NCI-H2171 treated with DMSO at 0.1 percent for 48 hours (cell line): ENCODE results near the gene IFIT1.
"Not testable (repeated sequence)": the region's sequence is repeated elsewhere in the genome, so short reads cannot be mapped to it uniquely, and the experiment has no call there.

Experiments
- DNase-seq: peaks from one replicate; lab custom pipeline; 2025; lab: John Stamatoyannopoulos, UW

Gene IFIT1

DNA sequence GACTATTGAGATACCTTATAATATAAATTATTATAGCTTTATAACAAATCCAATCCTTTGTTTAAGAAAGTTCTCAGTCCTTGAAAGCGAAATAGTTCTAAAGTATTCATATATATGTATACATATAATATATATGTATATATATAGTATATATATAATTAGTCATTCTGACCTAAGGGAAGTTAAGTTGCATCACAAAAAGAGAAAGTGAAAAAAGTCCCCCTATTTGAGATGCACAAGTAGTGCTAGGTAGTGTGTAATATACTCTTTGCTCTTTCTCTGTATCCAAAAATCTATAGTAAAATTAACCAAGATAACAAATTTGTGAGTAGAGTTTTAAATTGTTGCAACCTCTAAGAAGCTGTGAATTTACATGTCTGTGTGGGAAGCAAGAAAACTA lies 27.9 kb upstream of the IFIT1 start:
- no peak for DNase-seq

DNA sequence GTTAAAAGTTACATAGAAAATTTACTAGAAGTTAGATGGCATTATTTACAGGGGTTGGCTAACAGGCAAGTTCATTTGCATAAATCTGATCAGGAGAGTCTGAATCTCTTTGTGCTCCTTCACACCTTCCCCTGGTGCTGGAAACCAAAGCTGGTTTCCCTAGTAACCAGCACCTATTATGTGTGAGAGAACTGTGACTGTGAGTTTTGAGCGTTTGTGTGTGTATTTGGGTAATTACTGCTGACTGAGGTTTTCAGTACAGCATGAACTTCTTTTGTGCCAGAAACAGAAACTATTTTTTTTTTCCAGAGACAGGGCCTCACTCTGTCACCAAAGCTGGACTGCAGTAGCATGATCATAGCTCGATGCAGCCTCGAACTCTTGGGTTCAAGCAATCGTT lies 24.9 kb upstream of the IFIT1 start:
- no peak for DNase-seq

DNA sequence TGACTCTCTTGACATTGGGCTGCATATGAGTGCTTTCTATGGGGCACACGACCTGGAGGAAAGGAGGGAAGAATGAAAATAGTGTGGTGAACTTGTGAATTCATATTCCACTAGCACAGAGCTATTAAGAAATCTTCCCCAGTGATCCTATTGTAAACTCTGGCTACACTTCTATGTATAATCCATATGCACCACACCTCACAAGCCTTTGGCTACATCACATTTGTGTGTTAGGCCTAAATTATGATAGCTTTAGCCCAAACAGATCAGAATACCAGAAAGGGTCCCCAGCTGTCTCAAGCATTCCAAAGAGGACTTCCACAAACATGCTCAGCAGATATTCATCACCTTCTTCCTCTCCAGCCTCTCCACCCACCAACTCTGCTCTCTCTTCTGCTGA lies 24.3 kb upstream of the IFIT1 start:
- no peak for DNase-seq

DNA sequence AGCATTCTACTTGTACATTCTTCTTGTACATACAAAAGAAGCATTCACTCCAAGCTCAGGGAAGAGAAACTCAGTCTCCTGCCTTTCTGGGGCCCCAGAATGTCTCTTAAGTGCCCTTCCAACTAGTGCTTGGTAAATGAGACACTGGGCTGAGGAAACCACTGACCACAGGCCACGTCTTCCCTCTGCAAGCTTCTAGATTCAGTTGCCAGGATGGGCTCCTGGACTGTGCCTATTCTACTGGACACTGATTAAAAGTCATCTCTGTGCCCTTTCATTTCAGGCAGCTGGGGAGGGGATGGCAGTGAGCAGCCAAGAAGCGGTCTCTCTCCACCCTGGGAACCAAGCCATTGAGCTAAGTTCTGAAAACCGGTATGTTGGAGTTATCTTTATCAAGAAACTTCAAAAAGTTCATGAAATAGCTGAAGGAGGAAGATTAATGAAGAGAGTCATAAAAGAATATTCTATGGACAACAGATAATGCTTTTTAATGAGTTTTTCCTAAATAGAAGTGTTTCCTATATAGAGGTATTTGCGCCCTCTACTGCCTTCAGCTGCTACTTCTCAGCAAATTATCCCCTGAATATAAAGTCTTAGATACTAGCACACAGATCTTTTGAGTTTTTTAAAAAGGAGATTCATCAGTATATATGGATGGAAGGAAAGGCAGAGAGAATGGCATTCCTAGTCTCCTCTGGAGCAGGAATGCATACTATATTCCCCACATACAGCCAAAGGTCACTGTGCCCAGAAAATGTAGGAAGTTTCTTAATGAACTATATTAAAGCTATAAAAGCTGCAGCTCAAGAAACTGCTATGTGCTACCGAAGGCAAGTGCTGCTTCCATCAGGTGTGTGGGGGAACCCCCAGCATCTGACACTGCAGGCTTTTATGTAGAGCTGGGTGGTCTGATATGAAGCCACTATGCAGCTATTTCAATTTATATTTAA lies 23.0 kb upstream of the IFIT1 start:
- DNase-seq = no peak

DNA sequence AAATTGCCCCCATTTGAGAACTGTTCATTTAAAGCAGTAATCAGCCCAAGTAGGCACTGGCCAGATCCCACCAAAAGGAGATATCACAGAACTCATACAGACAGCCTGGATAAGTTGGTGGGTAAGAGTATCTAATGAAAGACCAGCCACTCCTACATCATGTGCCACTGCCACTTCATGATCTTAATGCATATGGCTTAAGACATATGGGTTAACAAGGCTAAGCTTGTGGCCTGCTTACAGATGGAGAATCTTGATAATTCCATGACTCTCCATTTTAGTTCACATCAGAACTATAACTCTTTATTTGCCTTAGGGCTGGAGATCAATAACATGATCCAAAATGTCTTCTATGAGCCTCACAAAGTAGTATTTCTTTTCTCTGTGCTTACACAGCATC lies 21.3 kb upstream of the IFIT1 start:
- no peak for DNase-seq

DNA sequence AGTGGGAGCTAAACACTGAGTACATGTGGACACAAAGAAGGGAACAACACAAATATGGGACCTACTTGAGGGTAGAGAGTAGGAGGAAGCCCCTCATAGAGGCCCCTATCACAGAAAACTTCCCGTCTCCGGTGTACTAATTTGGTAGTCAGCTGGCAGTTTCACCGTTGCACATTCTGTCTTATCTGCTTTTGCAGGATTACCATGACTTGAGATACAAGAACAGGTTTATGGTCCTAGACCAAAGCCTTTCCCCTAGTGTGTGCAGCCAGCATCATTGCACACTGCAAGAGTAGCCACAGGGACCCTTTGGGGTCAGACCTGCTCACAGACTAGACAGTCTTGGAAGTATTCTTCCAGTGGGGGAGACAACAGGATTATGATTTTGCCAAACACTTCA lies 20.4 kb upstream of the IFIT1 start:
- DNase-seq = no peak

DNA sequence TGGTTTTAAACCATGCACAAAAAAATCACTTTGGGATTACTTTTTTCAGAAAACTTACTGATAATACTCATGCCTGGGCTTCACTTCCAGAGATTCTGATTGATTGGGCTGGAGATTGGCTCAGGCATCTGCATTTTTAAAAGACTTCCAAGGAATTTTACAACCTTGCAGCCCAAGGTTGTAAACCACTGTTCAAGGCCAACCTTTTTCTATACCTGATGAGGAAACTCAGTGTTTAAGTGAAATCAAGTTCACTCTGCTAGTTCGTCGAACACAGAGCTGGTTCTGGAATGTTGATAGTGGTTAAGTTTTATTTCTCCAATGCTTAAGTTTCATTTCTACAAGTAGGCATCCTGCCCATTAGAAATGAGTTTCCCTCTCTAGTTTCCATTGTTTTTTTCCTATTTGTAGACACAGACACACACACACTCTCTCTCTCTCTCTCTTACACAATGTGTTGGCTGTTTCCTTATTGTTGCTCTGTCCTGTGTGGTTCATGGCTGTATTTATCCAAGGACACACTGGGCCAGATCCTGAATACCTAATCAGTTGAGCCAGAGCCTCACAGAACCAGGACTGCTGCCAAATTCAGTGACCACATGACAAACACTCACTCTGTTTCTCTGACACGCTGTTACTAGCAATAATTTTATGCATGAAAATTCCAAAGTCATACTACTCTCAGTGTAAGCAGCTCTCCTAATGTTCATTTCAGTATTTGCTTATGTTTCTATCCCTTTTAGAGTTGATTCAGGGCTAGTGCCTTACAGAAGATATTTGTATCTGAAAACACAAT lies 18.3 kb upstream of the IFIT1 start:
- no peak for DNase-seq

DNA sequence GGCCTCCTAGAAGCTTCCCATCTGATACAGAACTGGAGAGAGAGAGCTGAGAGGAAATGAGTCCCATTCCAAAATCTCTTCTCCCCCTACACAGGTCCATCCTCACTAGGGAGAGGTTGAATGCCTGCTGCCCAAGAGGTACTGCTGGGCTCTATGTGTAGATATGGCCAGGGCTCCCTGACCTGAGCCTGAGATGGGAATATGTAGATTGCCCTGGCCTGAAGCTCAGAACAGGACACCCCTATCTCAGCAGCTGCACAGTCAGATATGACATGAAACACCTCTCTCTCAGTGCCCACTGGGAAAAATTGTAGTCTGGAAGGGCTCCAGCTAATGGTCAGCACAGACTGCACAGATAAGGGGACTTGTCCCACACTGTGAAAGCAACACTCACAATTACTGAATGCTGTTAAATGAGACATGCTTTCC lies 17.7 kb upstream of the IFIT1 start:
- no peak for DNase-seq

DNA sequence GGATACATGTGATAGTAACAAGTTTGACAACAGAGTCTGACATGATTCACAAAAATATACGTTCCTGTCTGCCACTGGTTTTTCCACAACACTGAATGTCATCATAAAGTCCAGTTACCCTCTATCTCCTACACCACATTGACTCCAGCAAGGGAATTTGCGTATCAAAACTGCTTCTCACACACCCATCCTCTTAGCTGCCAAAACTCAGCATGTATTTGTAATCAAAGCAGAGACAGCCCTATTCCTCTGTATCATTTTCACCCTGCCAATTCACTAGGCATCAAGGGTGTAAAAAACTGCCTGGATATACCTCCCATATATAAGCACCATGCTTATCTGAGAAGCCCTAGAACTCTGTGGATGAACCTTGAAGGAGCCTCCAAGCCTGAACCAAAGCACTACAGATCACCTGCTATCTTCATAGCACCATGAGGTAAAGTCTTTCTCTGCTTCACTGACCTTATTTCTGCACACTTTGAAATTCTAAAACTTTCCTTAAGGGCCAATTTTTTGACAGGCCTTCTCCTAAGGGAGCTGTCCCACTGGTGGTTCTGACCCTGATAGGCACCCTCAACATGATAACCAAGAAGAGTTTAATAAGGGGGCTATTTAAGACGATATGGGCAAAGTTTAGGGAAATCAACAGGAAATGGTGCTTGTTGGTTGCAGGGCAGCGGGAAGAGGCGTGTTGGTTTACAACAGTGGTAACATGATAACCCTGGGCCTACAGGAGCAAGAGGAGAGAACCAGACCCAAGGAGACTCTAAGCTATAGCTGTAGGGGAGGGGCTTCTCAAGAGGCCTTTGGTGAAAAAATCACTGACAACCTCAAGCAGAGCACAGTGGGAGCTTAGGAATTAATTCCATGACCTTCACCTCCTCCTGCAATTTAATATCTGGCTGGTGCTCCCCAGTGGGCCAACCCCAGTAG lies 14.5 kb upstream of the IFIT1 start, which contains the start of gene IFIT1B:
IFIT1B (plus strand) TSS at position 352 of the 933 bp plus-strand sequence; CDS start at position 432, 80 bp downstream.
- no peak for DNase-seq

DNA sequence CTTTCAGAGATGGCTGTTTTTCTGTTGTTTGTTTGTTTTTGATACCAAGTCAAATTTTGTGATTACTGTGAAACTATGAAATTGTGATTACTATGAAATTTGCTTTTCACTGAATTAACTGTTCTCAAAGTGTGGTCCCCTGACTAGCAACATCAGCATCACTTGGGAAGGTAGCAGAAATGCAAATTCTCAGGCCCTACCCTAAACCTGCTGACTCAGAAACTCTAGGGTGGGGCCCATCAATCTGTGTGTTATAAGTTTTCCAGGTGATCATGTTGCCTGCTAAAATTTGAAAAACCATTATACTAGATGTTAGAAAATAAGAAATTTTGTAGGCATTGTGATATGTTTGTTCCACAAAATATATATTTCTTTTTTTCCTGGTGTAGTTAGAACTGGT lies 13.3 kb upstream of the IFIT1 start:
- no peak for DNase-seq

DNA sequence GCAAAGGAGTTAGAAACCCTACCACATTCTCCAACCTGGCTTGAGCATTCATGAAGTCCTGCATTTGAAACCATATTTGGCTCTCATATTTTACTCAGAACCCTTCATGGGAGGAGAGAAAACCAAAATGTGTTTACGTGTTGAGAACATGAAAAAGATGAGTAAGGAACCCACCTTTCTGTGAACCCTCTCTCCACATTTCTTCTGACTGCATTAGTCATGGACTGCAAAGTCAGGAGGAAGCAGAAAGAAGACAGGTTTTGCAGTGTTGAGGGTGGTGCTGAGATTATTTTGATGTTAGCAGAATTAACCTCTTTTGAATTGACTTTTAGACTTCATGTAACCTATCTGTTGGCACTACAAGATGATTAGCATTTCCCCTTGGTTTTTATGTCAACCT lies 9.7 kb upstream of the IFIT1 start:
- no peak for DNase-seq

DNA sequence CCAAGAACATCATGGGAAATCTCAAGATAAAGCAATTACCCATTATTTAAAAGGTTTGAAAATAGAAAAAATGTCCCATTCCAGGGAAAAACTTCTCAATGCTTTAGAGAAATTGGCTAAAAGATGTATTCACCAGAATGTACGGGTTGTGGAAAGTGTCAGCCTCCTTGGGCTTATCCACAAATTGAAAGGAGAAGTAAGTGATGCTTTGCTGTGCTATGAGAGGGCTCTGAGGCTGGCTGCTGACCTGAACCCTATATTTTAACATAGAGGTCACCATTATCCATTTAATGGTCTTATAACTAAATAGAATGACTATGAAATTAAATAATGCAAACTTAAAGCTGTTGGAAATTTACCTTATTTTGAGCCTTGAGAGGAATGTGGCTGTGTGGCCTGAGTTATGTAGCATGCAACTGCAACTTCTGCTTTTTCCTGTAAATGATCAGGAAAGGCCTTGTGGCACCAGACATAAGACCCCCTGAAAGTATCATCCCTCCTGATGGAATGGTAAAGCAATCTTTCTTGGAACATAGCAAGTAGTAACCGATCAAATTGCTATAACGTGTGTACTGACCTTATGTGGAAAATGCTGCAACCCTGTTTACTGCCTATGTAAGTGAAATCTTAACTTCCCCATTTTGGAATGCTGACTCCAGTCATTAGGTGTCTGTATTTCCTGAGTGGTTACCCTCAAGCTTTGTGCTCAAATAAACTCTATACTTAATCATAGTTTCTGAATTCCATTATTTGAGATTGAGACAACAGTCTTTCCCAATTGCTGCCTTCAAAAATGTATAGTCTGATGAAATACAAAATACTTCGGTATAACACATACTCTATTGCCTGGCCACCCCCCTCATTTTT lies 7.7 kb upstream of the IFIT1 start:
- no peak for DNase-seq

DNA sequence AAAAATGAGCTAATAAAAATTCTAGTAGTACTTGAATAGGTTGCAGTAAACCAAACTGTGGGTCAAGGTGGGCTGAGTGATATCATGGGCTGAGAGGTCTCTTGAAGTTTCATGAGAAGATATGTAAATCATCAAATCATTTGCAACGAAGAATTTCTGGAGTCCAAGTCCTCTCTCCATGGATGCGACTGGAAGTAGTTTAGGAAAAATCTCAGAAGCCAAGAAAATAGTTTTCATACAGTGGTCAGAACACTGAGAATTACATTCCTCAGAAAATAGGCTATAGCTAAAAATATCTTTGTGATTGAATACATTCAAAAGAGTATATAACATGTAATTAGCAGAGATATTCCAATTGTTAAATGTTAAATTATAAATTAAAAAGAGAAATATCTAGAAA lies 3.6 kb upstream of the IFIT1 start:
- DNase-seq = no peak

DNA sequence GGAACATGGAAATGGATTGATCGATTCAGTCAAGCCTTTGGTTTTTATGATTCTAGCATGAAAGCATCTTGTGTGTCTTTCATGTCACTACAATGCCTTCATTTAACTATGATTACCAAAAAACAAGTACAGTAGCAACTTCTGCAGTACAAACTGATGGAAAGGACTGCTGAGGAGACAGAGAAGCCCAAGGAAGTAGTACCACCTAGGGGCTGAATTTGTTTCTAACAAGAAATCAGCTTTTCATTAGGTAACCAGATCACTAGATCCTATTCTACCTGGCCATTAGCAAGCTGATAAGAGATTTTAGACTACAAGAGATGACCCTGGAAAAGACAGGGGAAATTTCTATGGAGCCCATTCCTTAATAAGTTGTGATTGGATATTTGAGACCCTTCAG lies 3.2 kb upstream of the IFIT1 start:
- DNase-seq = no peak

DNA sequence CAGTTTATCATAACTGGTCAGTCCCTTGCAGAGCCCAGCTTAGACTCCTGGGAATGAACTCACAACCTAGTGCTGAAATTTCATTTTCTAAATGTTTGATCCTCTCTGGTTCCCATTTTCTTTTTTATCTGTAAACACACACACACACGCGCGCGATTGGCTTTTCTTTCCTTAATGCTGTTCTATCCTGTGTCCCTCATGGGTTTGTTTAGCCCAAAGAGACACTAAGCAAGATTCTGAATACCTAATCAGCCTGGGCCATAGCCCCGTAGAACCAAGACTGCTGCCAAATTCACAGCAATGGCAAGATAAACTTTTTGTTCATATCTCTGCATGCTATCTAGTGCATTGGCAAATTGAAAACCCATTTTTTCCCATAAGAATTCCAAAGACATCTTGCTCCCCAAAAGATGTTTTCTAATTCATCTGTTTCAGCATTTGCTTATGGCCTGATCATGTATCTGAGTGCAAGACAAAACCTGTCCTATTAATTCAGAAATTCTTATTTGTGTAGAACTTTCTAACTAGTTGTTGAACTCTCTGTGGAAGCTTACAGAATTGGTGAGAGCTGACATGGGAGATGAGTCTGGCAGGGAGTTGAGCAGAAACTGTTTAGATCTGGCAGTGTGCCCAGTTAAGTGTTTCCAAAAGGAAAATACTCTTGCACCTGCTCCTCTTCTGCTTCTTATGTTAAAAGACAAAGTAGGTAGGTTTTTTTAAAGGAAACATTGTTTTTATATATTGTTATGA lies 1.8 kb upstream of the IFIT1 start:
- peak; percentile 11 for DNase-seq

DNA sequence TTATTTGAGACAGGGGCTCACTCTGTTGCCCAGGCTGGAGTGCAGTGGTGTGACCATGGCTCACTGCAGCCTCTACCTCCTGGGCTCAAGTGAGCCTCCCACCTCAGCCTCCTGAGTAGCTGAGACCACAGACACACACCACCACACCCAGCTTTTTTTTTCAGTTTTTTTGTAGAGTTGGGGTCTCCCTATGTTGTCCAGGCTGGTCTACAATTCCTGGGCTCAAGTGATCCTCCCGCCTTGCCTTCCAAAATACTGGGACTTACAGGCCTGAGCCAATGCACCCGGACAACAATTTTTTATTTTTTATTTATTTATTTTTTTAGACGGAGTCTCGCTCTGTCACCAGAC lies 1.2 kb upstream of the IFIT1 start:
- not testable (repeated sequence) for DNase-seq

DNA sequence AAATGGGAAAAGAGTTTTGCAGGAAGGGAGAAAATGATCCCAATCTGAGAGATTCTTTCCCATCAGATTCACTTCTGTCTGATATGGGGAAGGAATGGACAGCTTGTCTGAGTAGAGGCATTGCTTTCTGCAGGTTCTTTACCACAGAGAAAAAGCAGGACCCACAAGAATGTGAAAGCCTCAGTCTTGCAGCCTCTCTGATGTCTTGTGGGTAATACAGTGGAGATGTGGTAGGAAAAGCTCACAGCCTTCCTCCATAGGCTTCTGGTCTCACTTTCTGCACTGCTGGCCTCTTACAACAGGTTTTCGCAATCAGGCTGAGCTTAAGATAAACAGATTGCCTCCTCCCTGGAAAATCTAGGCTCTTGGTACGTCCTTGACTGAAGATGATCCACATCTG lies 551 bp downstream of the IFIT1 start:
- no peak for DNase-seq

DNA sequence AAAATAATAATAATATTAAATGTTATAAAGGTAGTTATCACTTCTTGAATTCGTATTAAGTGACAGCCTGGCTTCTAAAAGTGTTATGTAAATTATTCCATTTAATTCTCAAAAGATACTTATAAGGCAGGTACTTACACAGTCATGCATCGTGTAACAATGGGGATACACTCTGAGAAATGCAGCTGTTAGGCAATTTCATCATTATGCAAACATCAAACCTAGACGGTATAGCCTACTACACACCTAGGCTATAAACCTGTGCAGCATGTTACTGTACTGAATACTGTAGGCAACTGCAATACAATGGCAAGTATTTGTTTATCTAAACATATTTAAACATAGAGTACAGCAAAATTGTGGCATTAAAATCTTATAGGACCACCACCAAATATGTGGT lies 1.5 kb downstream of the IFIT1 start:
- DNase-seq = no peak

DNA sequence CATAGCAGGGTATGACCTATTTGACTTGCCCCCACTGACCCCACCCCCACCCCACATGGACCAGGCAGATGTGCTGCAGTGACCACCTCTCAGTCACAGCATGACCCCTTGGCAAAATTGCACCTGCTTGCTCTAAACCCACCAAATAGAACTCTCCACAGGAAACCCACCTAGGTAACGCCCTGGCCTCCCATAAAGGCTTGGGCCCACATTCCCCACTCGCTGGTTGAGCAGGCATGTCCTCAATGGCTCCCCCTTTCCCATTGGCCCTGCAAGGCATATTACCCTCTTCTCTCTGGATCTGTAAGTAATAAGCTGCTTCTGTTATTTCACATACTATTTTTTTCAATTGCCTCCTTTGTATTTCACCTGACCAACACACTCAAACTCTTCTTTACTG lies 2.7 kb downstream of the IFIT1 start:
- DNase-seq = no peak

DNA sequence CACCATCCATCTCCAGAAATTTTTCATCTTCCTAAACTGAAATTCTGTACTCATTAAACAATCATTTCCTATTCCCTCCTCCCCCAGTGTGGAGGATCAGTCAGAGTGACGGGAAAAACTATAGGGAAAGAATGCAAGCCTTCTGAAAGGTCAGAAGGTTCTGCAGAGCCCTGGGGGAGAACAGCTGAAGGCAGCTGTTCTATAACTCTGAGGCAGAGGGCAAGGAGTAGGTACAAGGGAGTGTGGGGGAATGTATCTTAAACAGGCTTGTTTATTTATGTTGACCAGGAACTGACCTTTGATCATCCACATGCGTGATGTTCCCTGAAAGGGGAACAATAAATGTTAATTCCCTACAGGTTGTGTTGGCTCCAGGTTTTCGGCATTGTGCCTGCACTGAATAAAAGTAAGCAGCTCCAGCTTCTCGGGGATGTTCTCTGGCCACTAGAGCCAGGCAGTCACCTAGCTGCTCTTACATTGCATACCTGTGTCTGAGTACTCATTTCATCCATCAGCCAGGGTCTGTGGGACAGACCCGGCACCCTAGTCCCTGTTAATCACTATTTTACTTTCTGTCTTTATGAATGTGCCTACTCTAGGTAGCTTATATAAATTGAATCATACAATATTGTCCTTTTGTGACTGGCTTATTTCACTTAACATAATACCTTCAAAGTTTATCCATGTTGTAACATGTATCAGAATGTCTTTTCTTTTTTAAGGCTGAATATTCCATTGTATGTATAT lies 5.8 kb downstream of the IFIT1 start:
- no peak for DNase-seq
